H9 (cell line): ENCODE results near the gene FBN2. TPM values are rescaled to one million over a fixed set of nuclear protein-coding genes. Genes with fewer than 3 reads are reported as not detected.

Experiments
- DNase-seq: peaks from one replicate; pipeline ENCODE4 v3.0.0-alpha.2; 2017
- H2AFZ ChIP-seq: one replicate; pipeline ENCODE4 v1.6.1; 2013; ENCODE audit warnings: mild to moderate bottlenecking, low read length, control low read depth, moderate library complexity
- H2AK5ac ChIP-seq: 2 replicates; pipeline ENCODE4 v1.6.1; 2013; ENCODE audit warnings: low read length, control low read depth, mixed read lengths; ENCODE audit not compliant: insufficient read length
- H2BK120ac ChIP-seq: one replicate; pipeline ENCODE4 v1.6.1; 2013; ENCODE audit warnings: low read depth, mild to moderate bottlenecking, low read length, control low read depth, inconsistent platforms; ENCODE audit not compliant: poor library complexity, severe bottlenecking
- H2BK12ac ChIP-seq: 2 replicates; pipeline ENCODE4 v1.6.1; 2013; ENCODE audit warnings: low read length, control low read depth, mixed read lengths, low read depth; ENCODE audit not compliant: insufficient read length
- H2BK15ac ChIP-seq: 2 replicates; pipeline ENCODE4 v1.6.1; 2013; ENCODE audit warnings: low read depth, low read length, control low read depth
- H2BK20ac ChIP-seq: one replicate; pipeline ENCODE4 v1.6.1; 2013; ENCODE audit warnings: low read depth, mild to moderate bottlenecking, low read length, control low read depth, inconsistent platforms; ENCODE audit not compliant: poor library complexity, severe bottlenecking
- H2BK5ac ChIP-seq: 2 replicates; pipeline ENCODE4 v1.6.1; 2013; ENCODE audit warnings: low read length, control low read depth, mixed read lengths; ENCODE audit not compliant: insufficient read length
- H3K14ac ChIP-seq: 2 replicates; pipeline ENCODE4 v1.6.1; 2013; ENCODE audit warnings: low read length, control low read depth; ENCODE audit not compliant: insufficient read depth
- H3K18ac ChIP-seq: 2 replicates; pipeline ENCODE4 v1.6.1; 2013; ENCODE audit warnings: low read depth, mild to moderate bottlenecking, mixed read lengths, low read length, control low read depth; ENCODE audit not compliant: insufficient read length
- H3K23ac ChIP-seq: 2 replicates; pipeline ENCODE4 v1.6.1; 2013; ENCODE audit warnings: low read length, control low read depth, mixed read lengths, low read depth; ENCODE audit not compliant: insufficient read length
- H3K23me2 ChIP-seq: 2 replicates; pipeline ENCODE4 v1.6.1; 2013; ENCODE audit warnings: low read depth, mild to moderate bottlenecking, mixed read lengths, low read length, control low read depth; ENCODE audit not compliant: insufficient read length, poor library complexity, severe bottlenecking
- H3K27ac ChIP-seq: 2 replicates; pipeline ENCODE4 v1.5.1; 2013; ENCODE audit warnings: low read length, control low read depth, mixed read lengths, low read depth; ENCODE audit not compliant: insufficient read length
- H3K27me3 ChIP-seq: 2 replicates; pipeline ENCODE4 v1.6.1; 2013; ENCODE audit warnings: low read length, control low read depth, inconsistent platforms; ENCODE audit not compliant: insufficient read depth
- H3K4ac ChIP-seq: 2 replicates; pipeline ENCODE4 v1.6.1; 2013; ENCODE audit warnings: low read depth, mild to moderate bottlenecking, control low read depth, inconsistent platforms, low read length, moderate library complexity
- H3K4me1 ChIP-seq: 2 replicates; pipeline ENCODE4 v1.6.1; 2013; ENCODE audit warnings: low read length, control low read depth, inconsistent platforms; ENCODE audit not compliant: insufficient read depth
- H3K4me2 ChIP-seq: 2 replicates; pipeline ENCODE4 v1.6.1; 2013; ENCODE audit warnings: low read length, control low read depth, mixed read lengths; ENCODE audit not compliant: insufficient read length, insufficient read depth
- H3K56ac ChIP-seq: 2 replicates; pipeline ENCODE4 v1.6.1; 2013; ENCODE audit warnings: low read depth, mild to moderate bottlenecking, mixed read lengths, low read length, control low read depth; ENCODE audit not compliant: insufficient read length
- H3K79me1 ChIP-seq: 2 replicates; pipeline ENCODE4 v1.6.1; 2013; ENCODE audit warnings: low read depth, mild to moderate bottlenecking, moderate library complexity, low read length, control low read depth, inconsistent platforms; ENCODE audit not compliant: insufficient read depth, poor library complexity, severe bottlenecking
- H3K79me2 ChIP-seq: 2 replicates; pipeline ENCODE4 v1.6.1; 2013; ENCODE audit warnings: low read length, control low read depth, inconsistent platforms; ENCODE audit not compliant: insufficient read depth
- H3K9ac ChIP-seq: 2 replicates; pipeline ENCODE4 v1.6.1; 2013; ENCODE audit warnings: low read length, control low read depth, mixed read lengths; ENCODE audit not compliant: insufficient read length; ENCODE audit errors: extremely low read depth
- H3K9me3 ChIP-seq: one replicate; pipeline ENCODE4 v1.6.1; 2013; ENCODE audit warnings: low read depth, low read length, inconsistent platforms; ENCODE audit not compliant: control insufficient read depth
- H3T11ph ChIP-seq: one replicate; pipeline ENCODE4 v1.6.1; 2013; ENCODE audit warnings: mild to moderate bottlenecking, low read length, control low read depth, inconsistent platforms
- H4K20me1 ChIP-seq: one replicate; pipeline ENCODE4 v1.6.1; 2013; ENCODE audit not compliant: control insufficient read depth, insufficient read length, insufficient read depth
- H4K5ac ChIP-seq: 2 replicates; pipeline ENCODE4 v1.6.1; 2013; ENCODE audit warnings: low read depth, mild to moderate bottlenecking, mixed read lengths, low read length, control low read depth; ENCODE audit not compliant: insufficient read length
- H4K8ac ChIP-seq: replicated peaks from 2 replicates; pipeline ENCODE4 v1.6.1; 2013; ENCODE audit warnings: low read length, control low read depth, mixed read lengths, low read depth; ENCODE audit not compliant: insufficient read length
- H4K91ac ChIP-seq: 2 replicates; pipeline ENCODE4 v1.6.1; 2013; ENCODE audit warnings: low read depth, mild to moderate bottlenecking, moderate library complexity, mixed read lengths, low read length, control low read depth; ENCODE audit not compliant: insufficient read length
- H3K27ac Mint-ChIP-seq, 3 experiments: 2 replicates in 2 of 3; 3 replicates in 1 of 3; pipeline ENCODE4 v1.8.0; 2020 to 2021; ENCODE audit warnings: mixed read lengths in 3 of 3, mild to moderate bottlenecking in 1 of 3, moderate library complexity in 1 of 3
- H3K27me3 Mint-ChIP-seq: 2 replicates; pipeline ENCODE4 v1.8.0; 2021; ENCODE audit warnings: low read depth, mild to moderate bottlenecking, moderate library complexity, mixed read lengths
- H3K36me3 Mint-ChIP-seq, 3 experiments: 2 replicates in 2 of 3; 3 replicates in 1 of 3; pipeline ENCODE4 v1.8.0; 2020 to 2021; ENCODE audit warnings: low read depth in 3 of 3, mixed read lengths in 3 of 3; ENCODE audit not compliant: insufficient read depth in 1 of 3
- H3K4me1 Mint-ChIP-seq, 2 experiments: 2 replicates each; pipeline ENCODE4 v1.8.0; 2020; ENCODE audit warnings: mixed read lengths in 2 of 2
- H3K4me3 Mint-ChIP-seq, 2 experiments: 2 replicates in 1 of 2; 3 replicates in 1 of 2; pipeline ENCODE4 v1.8.0; 2020 to 2021; ENCODE audit warnings: mild to moderate bottlenecking in 2 of 2, mixed read lengths in 2 of 2, moderate library complexity in 1 of 2
- H3K9me3 Mint-ChIP-seq, 2 experiments: 2 replicates in 1 of 2; 3 replicates in 1 of 2; pipeline ENCODE4 v1.8.0; 2020; ENCODE audit warnings: mild to moderate bottlenecking in 2 of 2, mixed read lengths in 2 of 2, moderate library complexity in 1 of 2
- WGBS: extraction: QIAGEN DNeasy Blood & Tissue Kit; methylation state at CpG from one replicate; pipeline ENCODE4 v1.1.7; 2013; ENCODE audit warnings: missing lambda C conversion rate, low lambda C conversion rate, mixed read lengths; ENCODE audit not compliant: insufficient read length; ENCODE audit errors: extremely low coverage; 5-methylcytosine and 5-hydroxymethylcytosine counted together
- total RNA-seq: library from RNA; stranded (reverse); gene quantifications from 2 replicates; pipeline ENCODE4 v1.2.1, GENCODE V29; 2021
- TF ChIP-seq, protein P1 (sequence below): fragments of 200-600 bp; sonication (generic); conservative IDR thresholded peaks from 3 replicates; pipeline ENCODE4 v1.8.0; 2021; ENCODE audit warnings: antibody characterized with exemption, mild to moderate bottlenecking

FBN2 gene
- total RNA-seq, 1 experiment from 2014 or later, result 8.3 TPM

- Histone ChIP-seq H3K79me2 (no peaks in the 10 kb centered on the region), H3T11ph (no peak overlapping the region), H2BK12ac (no peak overlapping the region), H4K20me1 (no peaks in the 10 kb centered on the region), H3K4me1 (no peaks in the 10 kb centered on the region; the same call in 1 of the 2 replicates), H3K9me3 (no peaks in the 10 kb centered on the region), H3K4me2 (no peak overlapping the region), H3K27me3 (no peaks in the 10 kb centered on the region), H3K56ac (no peak overlapping the region), H3K79me1 (no peaks in the 10 kb centered on the region), H4K5ac (no peak overlapping the region), H2AFZ (no peak overlapping the region), H2AK5ac (no peak overlapping the region), H2BK5ac (no peak overlapping the region), H3K4ac (no peak overlapping the region), H3K14ac (no peak overlapping the region), H3K23ac (no peak overlapping the region), H4K8ac (no peak overlapping the region), H3K18ac (no peak overlapping the region), H2BK20ac (no peak overlapping the region), H4K91ac (no peak overlapping the region), H3K23me2 (no peaks in the 10 kb centered on the region), H3K27ac (no peak overlapping the region), H2BK15ac (no peak overlapping the region), H2BK120ac (no peak overlapping the region), H3K9ac (no peak overlapping the region)
- no CpG with 5 or more reads among the region's 2 CpGs for WGBS
- Mint-ChIP-seq H3K27ac (no peak overlapping the region; a peak in 1 of 7 replicates), H3K36me3 (peaks cover 0 to 4% (median 2%) of the 10 kb centered on the region in 3 experiments; a peak in 2 of 7 replicates), H3K4me1 (peaks cover 18 to 25% of the 10 kb centered on the region in 2 experiments), H3K9me3 (no peaks in the 10 kb centered on the region), H3K27me3 (no peaks in the 10 kb centered on the region), H3K4me3 (no peak overlapping the region)
- no peak for DNase-seq
- TF ChIP-seq, protein P1, sequence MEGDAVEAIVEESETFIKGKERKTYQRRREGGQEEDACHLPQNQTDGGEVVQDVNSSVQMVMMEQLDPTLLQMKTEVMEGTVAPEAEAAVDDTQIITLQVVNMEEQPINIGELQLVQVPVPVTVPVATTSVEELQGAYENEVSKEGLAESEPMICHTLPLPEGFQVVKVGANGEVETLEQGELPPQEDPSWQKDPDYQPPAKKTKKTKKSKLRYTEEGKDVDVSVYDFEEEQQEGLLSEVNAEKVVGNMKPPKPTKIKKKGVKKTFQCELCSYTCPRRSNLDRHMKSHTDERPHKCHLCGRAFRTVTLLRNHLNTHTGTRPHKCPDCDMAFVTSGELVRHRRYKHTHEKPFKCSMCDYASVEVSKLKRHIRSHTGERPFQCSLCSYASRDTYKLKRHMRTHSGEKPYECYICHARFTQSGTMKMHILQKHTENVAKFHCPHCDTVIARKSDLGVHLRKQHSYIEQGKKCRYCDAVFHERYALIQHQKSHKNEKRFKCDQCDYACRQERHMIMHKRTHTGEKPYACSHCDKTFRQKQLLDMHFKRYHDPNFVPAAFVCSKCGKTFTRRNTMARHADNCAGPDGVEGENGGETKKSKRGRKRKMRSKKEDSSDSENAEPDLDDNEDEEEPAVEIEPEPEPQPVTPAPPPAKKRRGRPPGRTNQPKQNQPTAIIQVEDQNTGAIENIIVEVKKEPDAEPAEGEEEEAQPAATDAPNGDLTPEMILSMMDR, result no peak
Observed at GRCh38 chr5:128405159-128405558, 132.9 kb downstream of the FBN2 start.
